ENCODE results near the gene MBD4.
A peak's percentile ranks its signal among the peaks of the same experiment; 100 is the strongest.
"Not testable (repeated sequence)": the region's sequence is repeated elsewhere in the genome, so short reads cannot be mapped to it uniquely, and the experiment has no call there.

MBD4 gene

DNA sequence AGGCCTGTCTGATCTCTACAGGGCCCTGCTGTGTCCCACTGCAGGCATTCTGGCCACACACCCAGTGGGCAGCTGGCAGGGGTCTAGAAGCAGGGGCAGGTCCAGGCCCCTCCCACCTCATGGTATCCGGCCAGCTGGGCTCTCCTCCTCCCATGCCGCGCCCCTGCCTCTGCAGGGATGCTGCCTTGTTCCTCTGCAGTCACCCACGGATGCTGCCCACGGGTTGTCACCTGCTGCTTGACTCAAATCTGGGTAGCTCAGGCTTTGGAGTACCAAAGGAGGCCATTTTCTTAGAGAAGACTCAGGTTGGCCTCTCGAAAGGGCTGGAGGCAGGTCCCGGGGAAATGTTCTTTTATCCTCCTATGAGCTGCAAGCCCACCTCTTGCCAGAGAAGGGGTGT, 36.3 kb downstream of the MBD4 start:
- no peak for DNase-seq

DNA sequence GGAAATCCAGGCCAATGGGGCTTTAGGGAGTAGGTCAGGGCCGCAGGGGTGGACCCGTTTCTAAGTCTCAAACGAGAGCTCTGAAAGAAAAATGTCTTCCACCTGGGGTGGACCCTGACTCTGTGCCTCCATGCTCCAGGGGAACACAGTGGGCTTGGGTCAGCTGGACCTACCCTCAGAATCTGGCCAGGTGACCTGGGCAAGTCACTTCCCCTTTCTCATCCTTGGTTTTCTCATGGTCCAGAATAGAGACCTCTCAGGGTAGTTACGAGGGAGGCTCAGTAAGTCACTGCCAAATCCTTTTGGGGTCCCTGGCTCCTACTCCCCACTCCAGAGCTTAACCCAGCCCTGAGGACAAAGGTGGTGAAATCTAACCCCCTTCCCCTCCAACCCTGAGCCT, 37.1 kb downstream of the MBD4 start:
- no peak for DNase-seq

DNA sequence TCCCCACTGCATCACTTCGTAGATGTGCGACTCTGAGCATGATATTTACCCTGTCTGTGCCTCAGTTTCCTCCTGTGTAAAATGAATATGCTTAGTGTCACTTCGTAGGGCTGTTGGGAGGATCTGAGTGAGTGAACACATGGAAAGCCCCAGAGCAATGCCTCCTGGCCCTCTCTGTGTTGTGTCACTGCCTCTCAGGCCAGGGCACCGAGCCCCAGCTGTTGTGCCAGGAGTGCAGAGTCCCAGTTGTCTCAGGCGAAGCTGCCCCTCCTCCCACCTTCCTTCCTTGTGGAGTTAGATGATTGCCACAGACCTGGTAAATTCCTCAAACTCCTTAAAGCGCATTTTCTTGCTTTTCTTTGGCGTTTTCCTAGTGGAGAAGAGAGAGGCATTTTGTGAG, 37.5 kb downstream of the MBD4 start:
- DNase-seq = no peak

DNA sequence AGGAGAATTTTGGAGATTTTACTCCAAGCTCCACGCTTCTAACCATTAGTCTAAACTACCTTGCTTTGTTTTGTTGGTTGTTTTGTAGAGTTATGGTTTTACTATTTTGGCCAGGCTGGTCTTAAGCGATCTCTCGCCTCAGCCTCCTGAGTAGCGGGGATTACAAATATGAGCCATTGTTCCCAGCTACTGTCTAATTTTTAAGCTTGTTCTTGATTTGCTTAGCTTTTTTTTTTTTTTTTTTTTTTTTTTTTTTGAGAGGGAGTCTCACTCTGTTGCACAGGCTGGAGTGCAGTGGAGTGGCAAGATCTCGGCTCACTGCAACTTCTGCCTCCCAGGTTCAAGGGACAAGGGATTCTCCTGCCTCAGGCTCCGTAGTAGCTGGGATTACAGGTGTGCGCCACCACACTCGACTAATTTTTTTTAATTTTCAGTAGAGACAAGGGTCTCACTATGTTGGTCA, 39.8 kb downstream of the MBD4 start:
- DNase-seq = no peak

DNA sequence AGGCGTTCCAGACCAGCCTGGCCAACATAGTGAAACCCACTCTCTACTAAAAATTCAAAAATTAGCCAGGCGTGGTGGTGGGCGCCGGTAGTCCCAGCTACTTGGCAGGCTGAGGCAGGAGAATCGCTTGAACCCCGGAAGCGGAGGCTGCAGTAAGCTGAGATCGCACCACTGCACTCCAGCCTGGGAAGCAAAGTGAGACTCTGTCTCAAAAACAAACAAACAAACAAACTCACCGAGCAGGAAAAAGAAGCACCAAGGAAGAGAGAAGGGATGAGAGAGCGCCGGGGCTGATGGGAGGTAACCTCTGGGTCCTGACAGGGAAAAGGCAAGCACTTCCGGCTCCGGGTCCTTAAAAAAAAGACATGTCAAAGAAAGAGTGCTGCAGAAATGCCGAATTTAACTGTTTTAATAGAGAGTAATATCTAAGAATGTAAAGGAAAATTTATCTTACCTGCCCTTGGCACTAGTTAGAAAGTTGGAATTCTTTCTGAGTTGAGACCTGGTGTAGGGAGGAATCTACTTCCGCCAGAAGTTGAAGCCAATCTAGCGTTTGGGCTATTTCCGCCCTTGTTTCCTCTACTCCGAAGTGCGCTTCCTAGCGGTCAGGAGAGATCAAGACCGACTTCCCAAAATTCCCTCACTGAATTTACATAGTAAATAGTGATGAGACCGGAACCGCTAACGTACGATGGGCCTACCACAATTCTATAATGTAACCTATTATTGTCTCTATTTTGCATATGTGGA, 40.4 kb downstream of the MBD4 start:
- peak; percentile 77 for DNase-seq

DNA sequence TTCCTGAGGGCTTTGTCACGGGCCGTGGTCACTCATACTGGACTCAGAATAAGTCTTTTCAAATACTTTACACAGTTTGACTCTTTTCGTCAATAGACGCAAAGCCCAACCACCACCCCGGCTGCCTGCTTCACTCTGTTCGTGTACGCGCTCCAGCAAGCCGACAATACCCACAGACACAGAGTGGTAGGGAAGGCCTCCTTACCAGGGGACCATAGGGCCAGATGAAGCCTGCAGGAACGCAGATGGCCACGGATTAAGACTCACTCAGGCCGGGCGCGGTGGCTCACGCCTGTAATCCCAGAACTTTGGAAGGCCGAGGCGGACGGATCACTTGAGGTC, 41.0 kb downstream of the MBD4 start:
- no peak for DNase-seq

DNA sequence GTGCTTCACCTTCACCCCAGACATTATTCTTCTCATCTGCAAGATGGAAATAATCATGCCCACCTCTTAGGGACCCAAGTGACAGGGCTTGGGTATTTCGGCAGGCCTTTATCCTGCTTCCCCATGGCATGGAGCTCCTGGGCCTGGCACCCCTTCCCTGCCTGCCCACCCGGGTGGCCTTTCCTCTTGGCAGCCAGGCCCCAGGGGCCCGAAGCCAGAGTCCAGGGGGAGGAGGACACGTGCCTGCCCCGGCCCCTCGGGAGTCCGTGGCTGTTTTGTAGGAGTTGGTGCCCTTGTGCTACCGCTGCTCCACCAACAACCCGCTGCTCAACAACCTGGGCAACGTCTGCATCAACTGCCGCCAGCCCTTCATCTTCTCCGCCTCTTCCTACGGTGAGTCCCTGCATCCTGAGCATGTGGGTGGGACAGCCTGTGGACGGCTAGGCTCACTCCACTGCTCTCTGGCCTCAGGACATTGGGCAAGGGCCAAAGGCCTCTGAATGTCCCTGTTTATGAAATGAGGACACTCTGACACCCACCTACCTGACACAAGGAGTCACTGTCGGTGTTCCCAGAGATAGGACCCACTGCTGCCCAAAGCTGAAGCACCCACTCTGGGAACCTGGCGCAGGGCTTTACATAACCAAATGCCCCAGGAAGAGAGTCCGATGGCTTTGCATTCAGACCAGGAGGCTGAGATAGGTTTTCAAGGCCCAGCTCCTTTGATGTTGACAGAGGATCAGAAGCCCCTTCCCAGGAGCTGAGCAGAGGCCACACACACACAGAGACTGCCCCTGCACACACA, 45.8 kb downstream of the MBD4 start:
- not testable (repeated sequence) for DNase-seq

DNA sequence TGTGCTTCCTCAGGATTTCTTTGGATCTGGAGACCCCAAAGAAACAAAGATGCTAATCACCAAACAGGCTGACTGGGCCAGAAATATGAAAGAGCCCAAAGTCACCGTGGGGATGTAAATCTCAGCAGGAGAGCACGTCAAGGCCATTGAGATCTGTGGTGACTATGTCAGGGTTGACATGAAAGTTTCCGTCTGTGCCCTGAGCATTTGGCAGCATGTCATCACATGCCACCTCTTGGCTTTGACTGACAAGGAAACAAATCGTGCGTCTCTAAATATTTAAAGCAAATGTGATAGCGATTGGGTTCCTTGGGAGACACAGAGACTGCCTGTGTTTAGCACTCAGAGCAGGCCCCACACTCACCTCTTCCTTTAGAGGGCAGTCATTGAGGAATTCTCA, 46.5 kb downstream of the MBD4 start:
- no peak for DNase-seq

DNA sequence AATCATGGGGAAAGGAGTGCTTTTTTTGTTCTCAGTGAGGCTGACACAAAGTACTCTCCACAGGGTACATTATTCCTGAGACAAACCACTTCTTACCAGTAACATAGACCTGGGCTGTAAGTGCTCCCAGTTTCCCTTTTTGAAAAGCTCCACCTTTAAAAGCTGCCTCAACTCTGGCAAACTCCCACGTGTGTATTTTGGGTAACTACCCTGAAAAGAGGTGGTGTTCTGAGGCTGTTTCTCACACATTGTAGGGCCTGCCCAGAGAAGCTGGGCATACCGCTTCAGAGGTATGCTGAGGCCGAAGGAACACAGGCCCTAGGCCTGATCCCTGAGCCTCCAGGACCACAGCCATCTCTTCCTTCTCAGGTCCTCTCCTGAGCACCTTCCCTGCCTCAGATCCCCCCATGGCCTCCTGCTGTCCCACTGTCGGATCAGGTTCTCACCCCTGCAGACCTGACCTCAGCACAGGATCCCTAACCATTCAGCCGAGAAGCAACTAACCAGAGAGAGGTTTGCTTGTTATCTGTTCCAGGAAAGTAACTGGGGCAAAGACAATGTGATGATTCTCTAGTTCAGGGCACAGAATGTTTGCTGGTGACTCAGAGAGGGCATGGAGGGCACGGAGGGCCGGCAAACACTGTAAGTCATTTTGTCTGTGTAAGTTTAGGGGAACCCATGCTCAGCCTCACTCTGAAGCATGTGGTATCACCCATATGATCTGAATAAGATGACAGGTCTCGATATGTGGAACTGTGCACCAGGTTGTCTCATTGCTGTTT, 47.5 kb downstream of the MBD4 start:
- DNase-seq = not testable (repeated sequence)

DNA sequence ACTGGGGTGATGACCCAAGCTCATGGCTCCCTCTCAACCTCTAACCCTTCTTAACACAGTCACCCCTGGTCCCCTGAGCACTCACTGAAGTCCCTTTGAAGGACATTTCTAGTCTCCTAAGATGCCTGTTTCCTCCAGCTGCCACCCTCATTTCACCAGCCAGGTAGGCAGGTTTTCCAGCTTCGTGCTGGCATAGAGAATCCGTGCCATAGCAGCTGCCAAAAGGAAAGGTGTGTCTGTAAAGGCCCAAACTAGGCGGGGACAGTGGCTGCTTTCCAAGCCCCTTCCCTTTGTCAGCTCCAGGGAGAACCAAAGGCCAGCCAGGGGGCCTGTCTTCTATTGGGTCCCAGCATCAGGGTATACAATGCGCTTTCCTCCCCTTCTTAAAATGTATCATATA, 48.2 kb downstream of the MBD4 start:
- DNase-seq = not testable (repeated sequence)

DNA sequence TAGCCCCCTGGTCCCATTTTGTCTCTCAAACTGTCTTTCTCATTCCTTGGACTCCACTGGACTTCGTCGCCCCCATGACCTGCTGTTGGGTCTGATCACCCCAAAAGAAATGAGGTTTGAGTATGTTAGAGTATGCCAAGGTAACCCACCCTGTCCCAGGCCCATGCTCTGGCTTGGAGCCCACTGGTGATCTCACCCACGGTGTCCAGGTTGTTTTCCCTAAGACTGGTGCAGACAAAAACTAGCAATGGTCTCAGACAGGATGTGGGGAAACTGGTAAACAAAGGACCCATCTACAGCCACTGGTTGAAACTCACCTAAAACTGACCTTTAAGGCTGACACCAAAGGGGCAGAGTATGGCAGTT, 50.2 kb downstream of the MBD4 start:
- no peak for DNase-seq

DNA sequence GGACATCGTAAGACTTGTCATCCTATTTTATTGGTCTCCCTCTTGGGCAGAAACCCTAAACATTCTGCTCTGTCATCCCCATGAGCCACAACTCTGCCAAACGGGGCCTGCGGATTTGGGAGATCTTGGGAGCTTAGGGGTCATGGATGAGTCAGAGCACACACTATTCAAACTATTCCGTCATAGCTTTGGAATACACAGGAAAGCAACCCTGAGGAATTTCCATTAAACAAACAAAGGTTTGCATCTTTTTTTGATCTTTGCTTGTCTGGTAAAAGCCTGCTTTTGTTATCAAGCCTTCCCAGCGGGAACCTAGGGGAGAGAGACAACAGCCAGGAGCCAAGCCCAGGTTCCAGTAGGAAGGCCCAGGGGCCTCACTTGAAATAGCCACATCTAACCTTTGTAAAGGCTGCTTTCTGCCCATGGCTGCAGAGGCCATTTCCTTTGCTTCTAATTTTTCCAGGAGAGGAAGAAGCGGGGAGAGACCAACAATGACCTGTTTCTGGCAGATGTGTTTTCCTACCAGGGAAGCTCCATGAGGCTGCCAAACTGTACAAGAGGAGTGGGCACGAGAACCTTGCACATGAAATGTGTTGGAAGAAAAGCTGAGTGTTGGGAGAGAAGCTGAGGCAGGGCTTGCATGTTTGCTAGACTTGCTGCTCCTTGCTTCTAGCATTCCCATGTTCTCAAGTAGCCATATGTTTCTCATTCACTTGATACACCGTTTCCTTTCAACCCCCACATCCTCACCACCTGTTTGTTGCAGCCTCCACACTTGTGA, 50.8 kb downstream of the MBD4 start:
- not testable (repeated sequence) for DNase-seq

DNA sequence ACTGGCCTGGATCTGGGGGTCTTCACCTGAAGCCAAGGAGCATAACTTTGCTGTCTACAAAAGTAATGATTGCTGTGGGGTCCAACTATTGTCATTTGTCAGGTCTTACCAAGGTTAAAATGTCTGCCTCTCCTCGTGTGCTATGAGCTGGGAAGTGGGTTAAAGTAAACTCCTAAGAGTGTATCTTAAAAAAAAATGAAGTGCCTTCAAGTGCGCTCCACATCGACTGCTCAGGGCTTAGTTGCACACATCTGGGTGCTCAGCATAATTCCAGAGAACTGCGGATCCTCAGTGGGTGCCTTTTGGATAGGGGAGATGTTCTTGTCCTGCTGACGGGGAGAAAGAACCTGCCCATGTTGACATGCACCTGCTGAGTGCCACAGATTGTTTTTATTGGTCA, 52.3 kb downstream of the MBD4 start:
- DNase-seq = no peak

DNA sequence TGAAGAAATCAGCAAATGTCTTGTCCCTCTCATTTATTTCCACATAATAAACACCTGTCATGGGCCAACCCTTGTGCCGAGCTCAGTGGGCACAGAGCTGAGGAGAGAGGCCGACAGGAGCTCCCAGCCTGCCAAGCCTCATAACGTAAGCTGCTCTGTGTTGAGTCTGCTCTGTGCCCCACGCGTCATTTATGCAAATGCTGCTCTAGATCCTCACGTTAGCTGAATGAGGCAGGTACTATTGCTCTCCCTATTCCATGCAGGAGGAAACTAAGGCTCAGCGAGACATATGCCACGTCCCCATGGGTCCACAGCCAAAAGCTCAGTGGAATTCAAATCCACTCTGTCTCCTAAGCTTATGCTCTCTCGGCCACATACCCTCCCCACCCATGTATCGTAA, 52.8 kb downstream of the MBD4 start:
- no peak for DNase-seq

DNA sequence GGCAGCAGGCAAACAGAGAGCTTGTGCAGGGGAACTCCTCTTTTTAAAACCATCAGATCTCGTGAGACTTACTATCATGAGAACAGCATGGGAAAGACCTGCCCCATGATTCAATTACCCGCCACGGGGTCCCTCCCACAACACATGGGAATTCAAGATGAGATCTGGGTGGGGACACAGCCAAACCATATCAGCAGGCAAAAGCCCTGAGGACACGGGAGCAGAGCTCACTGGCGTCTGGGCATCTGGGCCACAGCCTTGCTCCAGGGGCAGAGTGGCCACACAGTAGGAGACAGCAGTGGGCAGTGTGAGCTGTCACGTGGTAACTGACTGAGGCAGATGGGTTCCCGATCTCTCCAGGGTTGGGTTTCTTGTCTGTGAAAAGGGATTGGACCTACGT, 54.2 kb downstream of the MBD4 start:
- DNase-seq = not testable (repeated sequence)

DNA sequence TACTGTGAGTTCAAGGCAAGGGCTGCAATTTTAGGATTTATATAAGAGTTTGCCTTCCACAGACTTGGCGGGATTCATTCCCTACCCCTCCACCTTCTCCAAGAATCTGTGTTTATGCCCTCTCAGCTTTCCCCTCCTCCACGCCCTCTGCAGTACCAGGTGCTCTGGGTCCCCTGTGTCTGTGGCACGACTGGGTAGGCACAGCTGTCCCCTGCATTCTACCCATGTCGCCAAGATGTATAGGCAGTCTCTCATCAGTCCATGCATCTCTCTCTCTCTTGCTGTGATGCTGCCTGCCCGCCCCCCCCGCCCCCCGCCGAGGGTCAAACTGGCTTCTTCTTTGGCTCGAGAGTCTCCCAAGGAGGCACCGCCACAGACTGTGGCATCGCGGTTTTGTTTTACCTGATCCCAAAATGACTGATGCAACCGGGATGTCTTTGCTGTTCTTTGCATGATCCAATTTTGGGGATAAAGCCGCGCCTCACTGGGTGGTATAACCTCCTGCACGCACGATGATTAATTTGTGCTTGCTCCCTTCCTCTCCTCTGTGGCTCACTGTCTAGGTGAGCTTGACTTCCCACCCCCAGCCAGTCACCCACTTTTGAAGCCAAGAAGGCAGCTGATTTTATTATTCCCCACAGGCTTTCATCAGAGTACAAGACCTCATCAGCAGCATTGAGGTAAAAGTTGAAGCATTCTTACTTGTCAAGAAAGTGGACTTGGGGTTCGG, 55.0 kb downstream of the MBD4 start:
- DNase-seq = no peak

DNA sequence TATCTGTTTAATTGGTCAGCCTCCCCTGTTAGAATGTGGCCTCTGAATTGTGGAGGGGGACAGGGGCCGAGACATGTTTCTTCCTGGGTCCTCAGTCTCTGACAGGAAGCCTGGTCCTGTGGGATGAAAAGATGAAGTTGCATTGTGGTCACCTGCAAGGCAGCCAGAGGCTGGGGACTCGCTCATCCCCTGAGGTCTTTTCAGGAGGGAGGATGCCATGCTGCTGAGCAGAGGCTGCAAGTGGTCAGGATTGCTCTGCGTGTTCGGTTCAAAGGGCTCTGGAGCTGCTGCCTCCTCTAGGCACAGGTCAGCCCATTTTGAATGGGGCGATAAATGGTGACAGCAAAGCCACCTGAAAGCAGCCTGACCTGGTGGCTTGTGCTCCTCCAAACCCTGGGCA, 55.6 kb downstream of the MBD4 start:
- not testable (repeated sequence) for DNase-seq

DNA sequence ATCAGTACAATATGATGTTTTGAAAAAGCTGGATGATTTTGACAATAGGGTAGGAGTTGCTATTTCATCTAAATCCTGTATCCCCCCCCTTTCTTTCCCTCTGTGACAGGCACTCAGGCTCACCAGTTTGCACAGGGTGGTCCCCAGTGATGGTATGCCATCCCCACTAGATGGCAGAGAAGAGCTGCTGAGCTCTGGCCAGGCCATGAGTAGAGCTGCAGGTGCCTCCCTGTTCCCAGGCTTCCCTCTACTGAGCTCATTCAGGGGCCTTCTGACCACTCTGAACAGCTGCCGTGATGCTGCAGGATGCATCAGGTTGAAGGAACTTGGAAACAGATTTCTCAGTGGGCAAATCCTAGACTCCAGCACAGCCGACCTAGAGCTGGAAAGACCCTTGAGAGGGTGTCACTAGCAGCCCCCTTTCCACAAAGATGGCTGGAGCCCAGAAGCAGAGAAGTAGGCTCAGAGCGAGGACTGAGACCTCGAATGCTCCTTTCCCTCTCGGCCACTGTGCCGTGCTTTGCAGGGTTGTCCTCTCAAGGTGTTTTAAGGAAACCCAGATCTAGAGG, 56.4 kb downstream of the MBD4 start:
- peak; percentile 11 for DNase-seq

DNA sequence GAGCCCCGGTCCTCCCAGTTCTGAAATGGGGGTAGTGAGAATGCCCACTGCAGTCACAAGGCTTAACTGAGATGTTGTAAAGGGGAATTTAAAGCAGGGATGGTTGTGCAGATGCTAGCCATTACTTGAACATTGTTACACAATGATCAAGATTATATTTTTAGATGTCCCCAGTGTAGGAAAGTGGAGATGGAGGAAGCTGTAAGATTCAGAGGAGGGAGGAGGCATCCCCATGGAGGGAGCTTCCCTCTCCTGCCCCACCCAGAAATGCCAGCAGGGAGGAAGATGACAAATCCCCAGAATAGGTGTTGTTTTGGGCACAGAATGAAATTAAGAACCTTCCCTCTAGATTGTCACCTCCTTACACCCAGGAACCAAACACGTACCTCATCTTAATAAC, 57.4 kb downstream of the MBD4 start:
- DNase-seq = no peak

Data from NCI-H2029 (cell line).